ENCODE measurements around the gene MAP3K12.
A peak's percentile ranks its signal among the peaks of the same experiment; 100 is the strongest.
"Not testable (repeated sequence)": the region's sequence is repeated elsewhere in the genome, so short reads cannot be mapped to it uniquely, and the experiment has no call there.

Gene MAP3K12, protein sequence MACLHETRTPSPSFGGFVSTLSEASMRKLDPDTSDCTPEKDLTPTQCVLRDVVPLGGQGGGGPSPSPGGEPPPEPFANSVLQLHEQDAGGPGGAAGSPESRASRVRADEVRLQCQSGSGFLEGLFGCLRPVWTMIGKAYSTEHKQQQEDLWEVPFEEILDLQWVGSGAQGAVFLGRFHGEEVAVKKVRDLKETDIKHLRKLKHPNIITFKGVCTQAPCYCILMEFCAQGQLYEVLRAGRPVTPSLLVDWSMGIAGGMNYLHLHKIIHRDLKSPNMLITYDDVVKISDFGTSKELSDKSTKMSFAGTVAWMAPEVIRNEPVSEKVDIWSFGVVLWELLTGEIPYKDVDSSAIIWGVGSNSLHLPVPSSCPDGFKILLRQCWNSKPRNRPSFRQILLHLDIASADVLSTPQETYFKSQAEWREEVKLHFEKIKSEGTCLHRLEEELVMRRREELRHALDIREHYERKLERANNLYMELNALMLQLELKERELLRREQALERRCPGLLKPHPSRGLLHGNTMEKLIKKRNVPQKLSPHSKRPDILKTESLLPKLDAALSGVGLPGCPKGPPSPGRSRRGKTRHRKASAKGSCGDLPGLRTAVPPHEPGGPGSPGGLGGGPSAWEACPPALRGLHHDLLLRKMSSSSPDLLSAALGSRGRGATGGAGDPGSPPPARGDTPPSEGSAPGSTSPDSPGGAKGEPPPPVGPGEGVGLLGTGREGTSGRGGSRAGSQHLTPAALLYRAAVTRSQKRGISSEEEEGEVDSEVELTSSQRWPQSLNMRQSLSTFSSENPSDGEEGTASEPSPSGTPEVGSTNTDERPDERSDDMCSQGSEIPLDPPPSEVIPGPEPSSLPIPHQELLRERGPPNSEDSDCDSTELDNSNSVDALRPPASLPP

DNA sequence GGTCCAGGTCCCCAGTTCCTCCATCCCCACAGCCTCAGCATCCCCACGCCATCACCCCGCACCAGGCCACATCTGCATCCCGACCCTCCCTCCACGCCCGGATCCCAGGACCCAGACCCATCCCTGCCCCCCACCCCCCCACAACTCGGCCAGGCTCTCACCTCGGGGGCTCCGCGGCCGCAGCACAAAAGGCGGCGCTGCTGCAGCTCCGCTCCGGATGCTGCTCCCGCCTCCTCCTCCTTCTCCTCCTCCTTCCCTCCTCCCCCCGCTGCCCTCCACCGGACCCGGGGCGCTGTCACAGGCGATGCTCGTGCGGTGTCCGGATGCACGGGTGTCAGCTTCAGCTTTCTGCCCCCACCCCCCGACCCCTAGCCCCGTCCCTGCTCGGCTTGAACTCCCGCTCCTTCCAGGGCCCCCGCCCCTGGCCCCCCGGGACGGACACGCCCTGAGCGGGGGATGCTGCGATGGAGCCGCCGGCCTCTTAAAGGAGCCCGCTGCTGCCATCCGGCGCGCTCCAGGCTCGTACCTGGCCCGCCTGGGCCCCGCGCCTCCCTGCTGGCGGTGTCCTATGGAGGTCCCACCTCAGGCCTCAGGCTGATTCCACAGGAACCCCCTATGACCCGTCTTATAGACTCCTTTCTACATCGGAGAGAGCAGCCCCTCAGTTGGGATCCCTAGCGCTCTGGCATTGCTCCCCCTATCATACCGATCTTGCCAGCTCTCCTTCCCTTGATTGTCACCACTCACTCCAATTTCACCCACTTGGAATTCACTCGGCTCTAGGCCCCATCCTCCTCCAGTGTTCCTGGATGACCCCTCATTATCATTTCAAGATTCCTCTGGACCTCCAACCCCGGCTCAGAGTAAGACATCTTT is at the start of gene MAP3K12:
Gene MAP3K12, minus strand, starts transcription at position 193 of the 876 bp plus-strand sequence. CDS start 12,067 bp downstream, outside the sequence.
- DNase-seq, result peak; percentile 84

DNA sequence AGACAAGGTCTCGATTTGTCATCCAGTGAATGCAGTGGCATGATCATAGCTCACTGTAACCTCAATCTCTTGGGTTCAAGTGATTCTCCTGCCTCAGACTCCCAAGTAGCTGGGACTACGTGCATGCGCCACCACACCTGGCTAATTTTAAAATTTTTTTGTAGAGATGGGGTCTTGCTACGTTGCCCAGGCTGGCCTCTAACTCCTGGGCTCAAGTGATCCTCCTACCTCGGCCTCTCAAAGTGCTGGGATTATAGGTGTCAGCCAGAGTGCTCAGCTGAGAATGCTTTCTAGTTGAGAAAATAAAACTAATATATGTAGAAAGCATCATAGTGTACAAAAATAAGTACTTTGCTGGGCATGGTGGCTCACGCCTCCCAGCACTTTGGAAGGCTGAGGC is 49.1 kb upstream of the MAP3K12 start:
- not testable (repeated sequence) for DNase-seq

DNA sequence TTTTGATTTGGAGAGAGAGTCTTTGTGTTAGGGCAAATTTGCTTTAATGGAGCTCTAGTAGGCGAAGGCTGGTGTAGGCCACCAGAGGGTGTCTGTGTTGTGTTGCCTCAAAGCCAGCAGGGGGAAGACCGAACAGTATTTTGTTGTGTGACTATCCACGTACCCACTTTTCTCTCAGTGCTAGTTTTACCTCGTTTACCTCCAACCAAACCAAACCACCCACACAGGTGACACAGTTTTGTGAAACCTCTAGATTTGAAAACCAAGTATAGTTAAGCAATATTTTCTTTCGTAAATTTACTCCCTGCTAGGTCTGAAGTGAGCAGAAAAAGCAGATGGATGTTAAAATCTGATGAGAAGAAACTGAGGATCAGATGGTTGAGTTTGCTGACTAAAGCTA is 44.3 kb upstream of the MAP3K12 start:
- peak; percentile 62 for DNase-seq

DNA sequence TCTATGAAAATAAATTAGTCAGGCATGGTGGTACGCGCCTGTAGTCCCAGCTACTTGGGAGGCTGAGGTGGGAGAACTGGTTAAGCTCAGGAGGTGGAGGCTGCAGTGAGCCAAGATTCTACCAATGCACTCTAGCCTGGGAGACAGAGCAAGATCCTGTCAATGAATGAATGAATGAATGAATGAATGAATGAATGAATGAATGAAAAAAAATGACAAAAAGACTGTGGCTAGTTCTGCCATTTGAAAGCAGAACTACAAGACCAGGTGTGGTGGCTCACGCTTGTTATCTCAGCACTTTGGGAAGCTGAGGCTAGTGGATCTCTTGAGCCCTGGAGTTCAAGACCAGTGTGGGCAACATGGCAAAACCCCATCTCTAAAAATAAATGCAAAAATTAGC is 40.3 kb upstream of the MAP3K12 start:
- DNase-seq, result no peak

DNA sequence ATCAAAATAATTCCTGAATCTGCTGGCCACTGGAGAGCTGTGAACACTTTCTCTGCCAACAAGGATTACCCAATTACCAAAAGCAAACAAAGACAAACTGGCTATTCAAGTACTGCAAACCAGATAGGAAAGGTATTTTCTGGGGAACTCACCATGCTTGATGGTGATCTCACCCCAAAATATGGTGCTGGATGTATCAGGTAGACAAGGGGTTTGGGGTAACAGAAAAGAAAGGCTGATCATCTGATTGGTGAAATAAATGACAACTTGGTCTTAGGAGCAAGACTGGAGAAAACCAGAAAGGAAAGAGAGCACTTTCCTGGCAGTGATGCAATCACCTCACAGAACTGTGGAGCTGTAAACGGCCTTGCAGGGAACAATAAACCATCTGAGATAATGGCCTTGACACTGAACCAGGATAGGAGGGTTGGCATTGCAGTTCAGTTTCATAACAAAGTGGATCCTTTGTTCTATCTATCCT is 39.0 kb upstream of the MAP3K12 start:
- peak; percentile 64 for DNase-seq

DNA sequence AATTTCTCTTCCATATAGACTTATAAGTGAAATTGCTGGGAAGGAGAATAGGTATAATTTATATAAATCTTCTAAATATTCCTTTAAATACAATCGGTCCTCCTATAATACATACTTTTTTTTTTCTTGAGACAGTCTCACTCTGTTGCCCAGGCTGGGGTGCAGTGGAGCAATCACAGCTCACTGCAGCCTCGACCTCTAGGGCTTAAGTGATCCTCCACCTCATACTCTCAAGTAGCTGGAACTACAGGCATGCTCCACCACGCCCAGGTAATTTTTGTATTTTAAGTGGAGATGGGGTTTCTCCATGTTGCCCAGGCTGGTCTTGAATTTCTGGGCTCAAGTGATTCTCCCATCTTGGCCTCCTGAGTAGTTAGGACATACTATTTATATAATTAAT is 37.7 kb upstream of the MAP3K12 start:
- DNase-seq, result no peak

DNA sequence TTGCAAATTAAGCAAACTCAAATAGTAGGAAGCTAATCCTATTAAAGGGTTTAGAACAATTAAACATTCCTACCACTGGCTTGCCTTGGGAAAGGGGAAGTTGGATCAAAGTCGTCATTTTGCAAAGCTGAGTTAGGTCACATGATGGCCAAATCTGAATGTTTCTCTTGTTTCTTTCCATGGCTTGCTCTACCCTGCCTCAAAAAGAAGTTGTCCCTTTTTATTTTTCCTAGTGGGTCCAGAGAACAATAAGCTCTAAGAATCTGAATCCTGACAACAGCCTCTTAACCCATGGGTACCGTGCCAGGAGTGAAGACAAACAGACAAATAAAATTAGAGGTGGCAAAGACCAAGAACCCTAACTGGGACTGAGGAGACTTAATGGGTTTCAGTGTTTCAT is 34.2 kb upstream of the MAP3K12 start:
- DNase-seq, result no peak

DNA sequence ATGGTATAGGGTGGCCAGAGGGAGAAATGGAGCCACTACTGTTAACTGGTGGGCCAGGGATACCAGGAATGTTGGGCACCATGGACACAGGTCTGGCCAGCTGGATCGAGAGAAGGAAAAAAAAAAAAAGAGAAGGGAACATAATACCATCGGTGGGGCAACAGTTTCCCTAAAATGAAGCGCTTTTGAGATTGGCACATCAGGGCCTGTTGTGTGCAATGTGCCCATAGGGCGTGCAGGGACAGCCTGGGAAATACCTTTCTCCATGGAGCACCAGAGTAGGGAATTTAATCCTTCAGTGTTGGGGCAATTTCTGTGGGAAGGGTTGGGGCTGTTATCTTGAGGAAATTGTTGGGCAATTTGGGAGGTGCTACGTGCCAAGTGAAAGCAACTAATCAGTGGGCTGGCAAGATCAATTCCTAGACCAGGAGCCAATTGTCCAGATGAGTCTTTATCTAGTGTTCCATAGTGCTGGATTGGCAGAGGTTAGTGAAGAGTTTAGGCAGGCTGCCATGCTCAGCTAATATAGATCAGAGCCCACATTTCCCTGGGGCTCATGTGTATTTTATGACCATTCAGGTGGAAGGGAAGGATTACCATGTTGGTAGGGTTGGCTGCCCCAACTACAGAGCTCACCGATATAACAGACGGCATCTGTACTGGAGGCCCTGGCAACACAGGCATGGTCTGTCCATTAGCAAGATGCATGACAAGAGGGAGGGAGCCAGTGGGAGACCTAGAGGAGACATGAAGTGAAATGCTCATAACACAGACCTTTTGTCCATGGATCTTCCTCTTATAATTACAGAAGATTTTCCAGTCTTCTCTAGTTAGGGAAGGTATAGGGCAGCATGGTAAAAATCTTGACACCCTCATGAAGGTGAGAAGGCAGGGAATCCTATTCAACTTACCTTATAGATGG is 33.5 kb upstream of the MAP3K12 start:
- no peak for DNase-seq

DNA sequence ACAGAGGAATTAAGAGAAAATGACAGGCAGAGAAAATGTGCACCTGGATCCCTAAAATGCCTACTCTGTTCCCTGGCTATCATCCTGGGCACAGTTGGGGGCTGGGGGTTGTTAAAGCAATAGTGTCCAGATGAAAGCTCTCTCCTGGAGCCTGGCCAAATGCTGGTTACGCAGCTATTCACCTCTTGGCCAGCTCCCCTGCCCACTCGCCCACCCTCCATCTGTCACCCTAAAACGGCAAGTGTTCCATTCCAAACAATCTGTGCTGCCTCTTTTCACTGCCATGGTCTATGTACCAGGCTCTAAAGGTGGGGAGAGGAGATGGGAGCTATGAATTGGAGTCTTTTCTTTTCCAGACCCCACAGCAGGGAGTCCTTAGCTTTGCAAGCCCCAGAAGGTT is 32.8 kb upstream of the MAP3K12 start:
- DNase-seq, result no peak

DNA sequence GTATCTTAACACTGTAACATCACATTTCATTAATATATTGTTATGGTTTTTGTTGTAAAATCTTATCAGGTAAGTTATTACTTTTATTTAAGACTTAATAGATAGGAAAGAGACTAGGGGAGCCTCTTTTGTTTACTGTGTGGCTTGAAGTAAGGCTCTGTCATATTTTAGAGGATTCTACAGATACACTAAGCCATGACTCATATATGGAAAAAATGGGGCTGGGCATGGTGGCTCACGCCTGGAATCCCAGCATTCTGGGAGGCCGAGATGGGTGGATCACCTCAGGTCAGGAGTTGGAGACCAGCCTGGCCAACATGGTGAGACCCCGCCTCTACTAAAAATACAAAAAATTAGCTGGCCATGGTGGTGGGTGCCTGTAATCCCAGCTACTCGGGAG is 31.7 kb upstream of the MAP3K12 start:
- DNase-seq, result no peak

DNA sequence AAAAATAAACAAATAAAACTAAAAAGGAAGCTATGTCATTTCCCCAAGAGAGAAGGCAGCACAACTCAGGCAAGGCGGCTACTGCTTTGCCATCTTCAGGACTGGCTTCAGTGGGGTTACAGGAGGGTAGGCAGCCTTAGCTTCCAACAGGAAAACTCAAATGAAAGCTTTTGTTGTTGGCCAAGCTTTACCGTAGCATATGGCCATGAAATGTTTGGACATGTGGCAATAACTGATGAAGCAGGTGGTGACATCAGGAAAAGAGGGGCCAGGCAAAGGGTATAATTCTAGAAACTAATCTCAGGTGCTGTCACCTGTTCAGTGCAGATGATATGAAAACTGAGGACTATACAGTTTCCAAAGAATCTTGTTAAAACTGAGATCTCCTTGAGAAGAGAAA is 30.8 kb upstream of the MAP3K12 start:
- no peak for DNase-seq

DNA sequence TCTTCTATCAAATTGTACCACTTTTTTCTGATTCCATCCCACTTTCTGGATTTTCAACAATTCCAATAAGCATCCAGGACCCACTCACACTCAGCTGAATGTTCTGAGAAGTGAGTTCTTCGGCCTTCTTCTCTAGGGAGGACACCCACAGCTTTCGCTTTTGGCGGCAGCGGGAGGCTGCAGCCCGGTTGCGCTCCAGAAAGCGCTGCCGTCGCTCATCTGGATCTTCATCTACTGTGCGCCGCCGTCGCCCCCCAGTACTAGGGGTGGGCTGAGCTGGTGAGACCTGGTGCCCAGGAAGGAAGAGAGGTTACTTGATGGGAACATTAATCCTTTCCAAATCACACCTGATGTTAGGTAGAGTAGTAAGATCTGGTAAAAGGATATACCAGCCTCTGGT is 25.2 kb upstream of the MAP3K12 start:
- no peak for DNase-seq

DNA sequence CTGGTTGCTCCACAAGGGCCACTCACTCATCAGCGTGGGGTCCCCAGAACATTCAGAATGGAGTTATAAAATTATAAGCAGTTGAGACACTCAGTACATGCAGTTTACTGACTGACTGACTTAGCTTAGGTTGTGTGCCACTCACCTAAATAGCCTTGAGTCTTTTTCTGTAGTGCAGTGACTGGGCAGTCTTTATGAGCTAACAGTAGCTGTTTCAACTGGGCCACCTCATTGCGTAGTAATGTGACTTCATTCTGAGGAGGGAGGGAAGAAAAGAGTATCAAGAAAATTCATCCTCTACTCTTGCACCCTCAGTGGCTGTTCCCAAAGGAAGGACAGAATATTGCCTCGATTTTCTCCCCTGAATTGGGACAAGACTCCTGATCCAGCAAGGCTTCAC is 23.9 kb upstream of the MAP3K12 start:
- DNase-seq, result no peak

DNA sequence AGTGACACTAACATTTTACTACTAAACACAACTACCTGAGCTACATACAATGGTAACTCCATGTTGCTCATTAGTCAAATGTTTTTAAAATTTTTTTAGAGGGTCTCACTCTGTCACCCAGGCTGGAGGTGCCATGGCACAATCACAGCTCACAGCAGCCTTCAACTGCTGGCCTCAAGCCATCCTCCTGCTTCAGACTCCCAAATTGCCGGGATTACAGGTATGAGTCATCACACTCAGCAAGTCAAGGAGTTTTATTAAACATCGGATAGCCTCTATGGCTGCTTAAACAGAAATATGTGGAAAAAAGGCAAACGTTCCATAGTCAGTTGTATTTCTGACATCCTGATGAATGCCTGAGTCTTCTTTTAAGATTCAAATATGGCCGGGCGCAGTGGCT is 19.1 kb upstream of the MAP3K12 start:
- no peak for DNase-seq

DNA sequence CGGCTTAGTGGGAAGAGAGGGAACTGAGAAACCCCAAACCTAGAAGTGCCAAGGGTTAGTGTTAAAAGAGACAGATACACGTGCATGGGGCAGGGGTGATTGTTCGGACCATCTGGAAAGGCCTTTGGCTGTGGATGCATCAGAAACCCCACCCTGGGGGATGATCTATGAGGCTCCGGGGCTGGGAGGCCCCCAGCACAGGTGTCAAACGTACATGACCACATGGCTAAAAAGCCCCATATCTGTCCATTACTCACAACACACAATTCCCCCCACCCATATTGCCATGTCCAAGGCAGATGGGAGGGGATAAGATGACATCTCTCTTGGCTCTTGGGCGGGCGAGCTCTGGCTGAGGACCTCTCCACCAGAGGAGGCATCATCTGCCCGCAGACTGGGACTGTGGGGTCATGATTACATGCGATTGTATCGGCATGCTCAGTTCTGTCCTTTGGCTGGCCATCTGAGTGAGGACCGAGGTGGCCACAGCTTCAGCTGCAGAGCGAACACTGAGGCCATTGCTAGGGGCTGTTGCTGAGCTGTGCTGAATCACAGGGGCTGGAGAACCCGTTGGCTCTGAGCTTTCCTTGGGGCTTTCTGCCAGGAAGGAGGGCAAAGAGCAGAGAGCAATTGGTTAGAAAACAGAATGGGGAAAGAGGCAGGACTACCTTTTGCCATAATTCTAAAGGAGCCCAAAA is 17.6 kb upstream of the MAP3K12 start:
- no peak for DNase-seq

DNA sequence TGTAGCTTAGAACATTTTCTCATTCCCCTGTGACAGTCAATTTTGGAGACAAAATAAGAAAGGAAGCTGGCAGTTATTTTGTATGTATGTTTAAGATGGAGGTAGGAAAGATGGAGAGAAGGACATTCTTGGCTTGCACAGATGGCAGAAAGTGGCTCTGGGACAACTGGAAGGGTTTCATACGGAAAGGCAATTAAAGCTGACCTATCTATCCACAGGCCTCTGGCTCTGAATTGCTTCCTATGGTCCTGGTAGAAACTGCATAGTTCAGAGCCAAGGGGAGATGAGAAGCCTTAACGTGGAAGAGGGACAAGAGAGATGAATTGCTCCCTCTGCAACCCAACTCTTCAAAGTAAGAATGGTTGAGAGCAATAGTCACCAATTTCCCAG is 16.0 kb upstream of the MAP3K12 start:
- no peak for DNase-seq

DNA sequence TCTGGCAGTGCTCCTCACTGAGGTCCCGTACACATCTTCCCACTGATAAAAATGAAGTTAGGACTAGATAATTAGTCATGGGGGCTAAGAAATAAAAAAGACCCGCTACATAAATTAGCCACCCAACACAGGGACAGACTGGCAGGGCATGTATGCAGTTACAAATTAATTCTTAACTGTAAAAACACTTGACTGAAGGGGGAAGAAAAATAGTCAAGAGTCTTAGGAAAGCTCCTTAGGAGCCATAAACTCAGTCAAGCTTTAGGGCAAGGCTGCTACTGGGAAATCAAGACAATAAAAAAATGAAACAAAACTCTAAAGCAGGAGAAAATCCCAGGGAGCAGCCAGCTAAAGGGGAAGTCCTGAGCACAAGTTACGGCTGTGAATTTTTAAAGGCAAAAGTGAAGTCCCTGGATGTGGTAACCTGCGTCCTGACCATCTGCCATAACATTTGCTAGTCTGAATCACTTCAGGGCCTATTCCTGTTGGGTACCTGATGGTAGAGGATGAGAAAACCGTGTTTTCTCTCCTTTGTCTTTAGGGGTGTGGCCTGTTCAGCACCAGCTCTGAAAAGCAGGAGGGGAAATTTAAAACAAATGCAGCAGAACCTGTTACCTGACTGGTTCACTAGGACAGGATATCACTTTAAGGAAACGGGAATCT is 15.5 kb upstream of the MAP3K12 start:
- no peak for DNase-seq

DNA sequence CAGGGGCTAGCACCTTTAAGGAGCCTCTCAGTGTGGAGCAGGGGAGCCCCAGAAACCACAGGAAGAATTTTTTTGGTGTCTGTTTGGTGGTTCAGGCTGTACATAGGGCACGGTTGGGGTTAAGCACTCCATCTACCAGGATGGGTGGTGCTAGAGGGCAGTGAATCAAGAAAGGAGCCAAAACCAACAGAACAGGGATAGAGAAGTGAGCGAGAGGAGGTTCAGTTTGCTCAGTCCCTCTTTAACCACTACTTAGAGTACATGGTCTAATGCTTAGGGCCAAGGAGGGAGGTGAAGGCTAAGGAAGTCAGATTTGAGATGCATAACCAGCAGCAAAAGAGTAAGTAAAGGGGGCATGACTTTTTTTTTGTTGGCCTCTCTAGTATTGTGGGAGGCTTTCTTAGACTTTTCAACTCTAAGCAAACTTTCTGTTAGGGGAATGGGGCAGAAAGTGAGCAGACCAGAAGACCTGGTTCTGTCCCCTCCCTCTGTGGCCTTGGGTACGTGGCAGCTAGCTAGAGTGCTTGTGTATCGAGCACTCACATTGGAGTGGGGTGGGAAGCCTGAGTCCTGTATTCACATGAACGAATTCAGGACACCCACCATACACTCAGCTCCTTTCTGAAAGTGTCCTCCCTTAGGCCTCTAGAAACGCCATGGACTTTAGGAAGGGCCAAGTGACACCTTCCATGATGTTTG is 14.6 kb upstream of the MAP3K12 start:
- no peak for DNase-seq

DNA sequence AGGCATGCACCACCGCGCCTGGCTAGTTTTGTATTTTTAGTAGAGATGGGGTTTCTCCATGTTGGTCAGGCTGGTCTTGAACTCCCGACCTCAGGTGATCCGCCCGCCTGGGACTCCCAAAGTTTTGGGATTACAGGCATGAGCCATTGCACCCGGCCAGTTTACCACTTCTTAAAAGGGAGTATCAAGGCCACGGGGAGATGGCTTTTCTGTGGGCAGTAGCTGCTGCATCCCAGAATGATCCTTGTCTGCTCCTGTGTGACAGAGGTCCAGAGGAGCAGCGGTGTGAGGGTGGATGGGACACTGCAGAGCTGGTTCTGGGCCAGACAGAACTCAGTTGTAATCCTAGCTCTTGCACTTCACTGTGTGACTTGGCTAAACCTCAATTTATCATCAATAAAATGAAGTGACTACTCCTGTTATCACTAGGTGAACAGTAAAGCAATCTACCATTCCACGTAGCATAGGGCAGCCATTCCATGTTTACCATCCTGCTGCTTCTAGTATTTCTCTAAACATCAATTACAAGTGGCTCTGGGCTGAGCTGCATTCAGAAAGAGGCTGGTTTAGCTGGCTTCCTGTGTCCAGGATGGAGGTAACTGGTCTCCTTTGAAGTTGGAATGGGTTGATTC is 11.0 kb upstream of the MAP3K12 start:
- no peak for DNase-seq

Data from NCI-H146 (cell line).